Endothelial cell of umbilical vein (primary cell): Measurements from ENCODE around the gene INPP5B. TPM values are rescaled to one million over a fixed set of nuclear protein-coding genes. Genes with fewer than 3 reads are reported as not detected.

ENCODE experiments used
- BruUV-seq: library from RNA; stranded (reverse); fragments of 400-500 nt; replicated peaks from 2 replicates; lab custom pipeline; 2021; lab: Mats Ljungman, UMichigan
- CTCF ChIA-PET: fragments of 300-600, 350-600 bp; sonication (Branson Sonifier 250); formaldehyde crosslinking; loops from one replicate; lab custom pipeline; 2021; ENCODE audit warnings: antibody characterized with exemption, inconsistent platforms; lab: Charles Lee
- POLR2A ChIA-PET: fragments of 300-600, 350-600 bp; sonication (Branson Sonifier 250); formaldehyde crosslinking; loops from one replicate; lab custom pipeline; 2021; ENCODE audit warnings: antibody characterized with exemption, inconsistent platforms; lab: Charles Lee
- DNase-seq: peaks from one replicate; pipeline ENCODE4 v3.0.0-alpha.2; 2011; ENCODE audit warnings: low read depth, low spot score
- FAIRE-seq: peaks from 2 replicates; lab custom pipeline; 2011; peaks lifted over from hg19 to GRCh38; lab: Jason Lieb, UNC
- H2AFZ ChIP-seq: 2 replicates; pipeline ENCODE4 v1.6.0; 2012; ENCODE audit warnings: low read depth, low read length, control low read depth, inconsistent platforms
- H3K27ac ChIP-seq: 2 replicates; pipeline ENCODE4 v1.5.1; 2011; ENCODE audit warnings: low read depth, mild to moderate bottlenecking, control low read depth, low read length, moderate library complexity; ENCODE audit not compliant: insufficient read depth
- H3K27me3 ChIP-seq, 2 experiments: 2 replicates each; pipeline versions ENCODE4 v1.6.0 to v1.6.1; 2011; ENCODE audit warnings: low read length in 2 of 2, mixed read lengths in 1 of 2; ENCODE audit not compliant: control insufficient read depth in 2 of 2, insufficient read depth in 2 of 2
- H3K36me3 ChIP-seq, 2 experiments: 2 replicates in 1 of 2; 3 replicates in 1 of 2; pipeline ENCODE4 v1.5.1; 2011; ENCODE audit warnings: low read length in 2 of 2, mild to moderate bottlenecking in 1 of 2, moderate library complexity in 1 of 2; ENCODE audit not compliant: control insufficient read depth in 2 of 2, insufficient read depth in 2 of 2; ENCODE audit errors: extremely low read depth in 1 of 2
- H3K4me1 ChIP-seq: 3 replicates; pipeline ENCODE4 v1.5.1; 2011; ENCODE audit warnings: mild to moderate bottlenecking, low read length; ENCODE audit not compliant: control insufficient read depth, insufficient read depth; ENCODE audit errors: extremely low read depth
- H3K4me2 ChIP-seq: 2 replicates; pipeline ENCODE4 v1.6.1; 2011; ENCODE audit warnings: low read length, control low read depth, mixed read lengths; ENCODE audit not compliant: insufficient read depth
- H3K4me3 ChIP-seq, 3 experiments: fragments of 200-600 bp in 1 of 3; sonication (generic), shearing (Covaris generic) in 1 of 3; replicated peaks in 1 of 3; 2 replicates each; pipeline ENCODE4 v1.5.1; 2011 to 2016; ENCODE audit warnings: control low read depth in 3 of 3, low read length in 3 of 3, mild to moderate bottlenecking in 2 of 3, inconsistent platforms in 1 of 3, low read depth in 1 of 3, moderate library complexity in 1 of 3; ENCODE audit not compliant: insufficient read depth in 1 of 3
- H3K79me2 ChIP-seq: 2 replicates; pipeline ENCODE4 v1.6.0; 2012; ENCODE audit warnings: low read length, inconsistent platforms; ENCODE audit not compliant: control insufficient read depth, insufficient read depth
- H3K9ac ChIP-seq: replicated peaks from 2 replicates; pipeline ENCODE3; 2011; ENCODE audit warnings: low read length, control low read depth; ENCODE audit not compliant: insufficient read depth; ENCODE audit errors: extremely low read depth
- H3K9me1 ChIP-seq: replicated peaks from 3 replicates; pipeline ENCODE4 v1.6.0; 2011; ENCODE audit warnings: mild to moderate bottlenecking, low read length; ENCODE audit not compliant: control insufficient read depth, insufficient read depth; ENCODE audit errors: extremely low read depth
- H3K9me3 ChIP-seq: replicated peaks from 2 replicates; pipeline ENCODE4 v1.5.1; 2012; ENCODE audit warnings: low read length, inconsistent platforms; ENCODE audit not compliant: control insufficient read depth, insufficient read depth
- H4K20me1 ChIP-seq: replicated peaks from 2 replicates; pipeline ENCODE3; 2011; ENCODE audit warnings: mild to moderate bottlenecking, low read length; ENCODE audit not compliant: control insufficient read depth, insufficient read depth; ENCODE audit errors: extremely low read depth
- FOS ChIP-seq: IDR thresholded peaks from 2 replicates; pipeline ENCODE4 v1.6.1; 2011; ENCODE audit warnings: mild to moderate bottlenecking, low read length, moderate library complexity, borderline replicate concordance; ENCODE audit not compliant: insufficient read depth
- GATA2 ChIP-seq: IDR thresholded peaks from 2 replicates; pipeline ENCODE4 v1.7.0; 2011; ENCODE audit warnings: low read depth, mild to moderate bottlenecking, moderate library complexity, mixed read lengths, low read length; ENCODE audit not compliant: insufficient read length, insufficient read depth
- MAX ChIP-seq: IDR thresholded peaks from 2 replicates; pipeline ENCODE4 v1.6.1; 2011; ENCODE audit not compliant: insufficient read depth, insufficient read length
- POLR2A ChIP-seq: IDR thresholded peaks from 2 replicates; pipeline ENCODE4 v1.6.1; 2012; ENCODE audit warnings: low read depth, mild to moderate bottlenecking, control low read depth, low read length
- dilution Hi-C: fragments of 300-500 bp; cut with MboI; formaldehyde crosslinking; loops from one replicate; pipeline ENCODE4 v1.15.0; 2019; ENCODE audit warnings: low sequenced_read_pairs; ENCODE audit not compliant: extremely low pct_ligation_motif_present
- intact Hi-C: fragments of 100-400 bp; cut with micrococcal nuclease; formaldehyde crosslinking; loops from one replicate; pipeline ENCODE4 v1.10.0; 2022
- polyA plus RNA-seq, 4 experiments: library from polyadenylated mRNA; depleted of rRNA in 3 of 4; stranded (reverse) in 3 of 4; unstranded in 1 of 4; fragments of >200 nt; gene quantifications; 2 replicates each; pipeline versions ENCODE4 v1.2.1 to v1.2.3, GENCODE V29; 2011 to 2012; ENCODE audit warnings: missing spikeins in 1 of 4
- total RNA-seq: library from RNA; stranded (reverse); gene quantifications from 2 replicates; pipeline ENCODE4 v1.2.3, GENCODE V29; 2021

The INPP5B gene
- total and polyA plus RNA-seq, 2 donors (not counting 3 experiments of a cell fraction or from before 2014, with no cell fraction given) = 7.4 to 14.7 TPM

GRCh38 chr1:37883671-37884070, 63.2 kb downstream of the INPP5B start:
- no peaks in the 10 kb centered on the region for H3K9me3 ChIP-seq
- FAIRE-seq = no peak
- POLR2A ChIA-PET = no interaction called here

GRCh38 chr1:37879865-37880264, 67.0 kb downstream of the INPP5B start:
- no peaks in the 10 kb centered on the region for H3K27me3 ChIP-seq
- no peaks in the 10 kb centered on the region for H4K20me1 ChIP-seq
- dilution Hi-C loops (no loop called here), intact Hi-C loops (no loop called here)
- FAIRE-seq = no peak
- TF ChIP-seq FOS = no peak
- no peak for TF ChIP-seq POLR2A
- no peak overlapping the region for H3K4me3 ChIP-seq
- H3K4me2 ChIP-seq = no peak overlapping the region
- no peak for DNase-seq
- no peak overlapping the region for H3K27ac ChIP-seq
- peaks cover 0 to 17% of the 10 kb centered on the region in 2 experiments for H3K36me3 ChIP-seq
- no peaks in the 10 kb centered on the region for H3K4me1 ChIP-seq
- no peak overlapping the region for H2AFZ ChIP-seq
- no peaks in the 10 kb centered on the region for H3K9me3 ChIP-seq
- CTCF ChIA-PET = interaction anchor here (0.9 to 1.7 kb wide), 3 partner anchors 18 to 96 kb away, joined by 3 to 6 read pairs (median 3); partner anchors contain the start of gene MTF1
- POLR2A ChIA-PET = no interaction called here
- no peak overlapping the region for H3K9ac ChIP-seq
- H3K9me1 ChIP-seq = no peaks in the 10 kb centered on the region
- H3K79me2 ChIP-seq = no peaks in the 10 kb centered on the region
- BruUV-seq = no TSS peak

More at GRCh38 chr1:37883671-37884070, 63.2 kb downstream of the INPP5B start:
- H3K36me3 ChIP-seq = peaks cover 0 to 32% of the 10 kb centered on the region in 2 experiments
- no peak overlapping the region for H3K9ac ChIP-seq
- no peaks in the 10 kb centered on the region for H3K27me3 ChIP-seq
- dilution Hi-C loops (no loop called here), intact Hi-C loops (no loop called here)
- TF ChIP-seq FOS (no peak), MAX (no peak), POLR2A (no peak), GATA2 (no peak)
- no TSS peak for BruUV-seq
- no peaks in the 10 kb centered on the region for H3K4me1 ChIP-seq
- no peak overlapping the region for H2AFZ ChIP-seq
- H3K4me2 ChIP-seq = no peak overlapping the region
- no peaks in the 10 kb centered on the region for H3K79me2 ChIP-seq
- H3K9me1 ChIP-seq = no peaks in the 10 kb centered on the region
- CTCF ChIA-PET = no interaction called here
- DNase-seq = no peak
- H3K4me3 ChIP-seq = no peak overlapping the region
- no peaks in the 10 kb centered on the region for H4K20me1 ChIP-seq
- H3K27ac ChIP-seq = no peak overlapping the region
